H1 (cell line): ENCODE measurements around the gene NFIX. TPM values are rescaled to one million over a fixed set of nuclear protein-coding genes. Genes with fewer than 3 reads are reported as not detected.

Source experiments
- MAFK ChIP-seq: IDR thresholded peaks from 2 replicates; pipeline ENCODE4 v1.6.1; 2012; ENCODE audit warnings: low read depth, mild to moderate bottlenecking, improper control_type of control experiment, low read length
- polyA plus RNA-seq, 7 experiments: library from polyadenylated mRNA; depleted of rRNA in 3 of 7; stranded (reverse) in 5 of 7; unstranded in 2 of 7; fragments of >200 nt in 5 of 7; fragments of 200-250 nt in 2 of 7; gene quantifications; 1 replicate in 5 of 7; 2 replicates in 1 of 7; 4 replicates in 1 of 7; pipeline versions ENCODE4 v1.2.1 to v1.2.3, GENCODE V29; 2011 to 2013; ENCODE audit warnings: missing spikeins in 2 of 7, mixed read lengths in 2 of 7
- total RNA-seq: library from RNA; stranded (reverse); fragmentation: NEBNext Ultra II Directional; extraction: Animal tissue kit (Norgen Biotek cat#: 25700); gene quantifications from 2 replicates; pipeline ENCODE4 v1.2.1, GENCODE V29; 2021

Gene NFIX
- total and polyA plus RNA-seq, 2 of the 8 experiments (the other 6 are each of a cell fraction or from before 2014, with no cell fraction given) = 0.03 to 0.20 TPM

DNA sequence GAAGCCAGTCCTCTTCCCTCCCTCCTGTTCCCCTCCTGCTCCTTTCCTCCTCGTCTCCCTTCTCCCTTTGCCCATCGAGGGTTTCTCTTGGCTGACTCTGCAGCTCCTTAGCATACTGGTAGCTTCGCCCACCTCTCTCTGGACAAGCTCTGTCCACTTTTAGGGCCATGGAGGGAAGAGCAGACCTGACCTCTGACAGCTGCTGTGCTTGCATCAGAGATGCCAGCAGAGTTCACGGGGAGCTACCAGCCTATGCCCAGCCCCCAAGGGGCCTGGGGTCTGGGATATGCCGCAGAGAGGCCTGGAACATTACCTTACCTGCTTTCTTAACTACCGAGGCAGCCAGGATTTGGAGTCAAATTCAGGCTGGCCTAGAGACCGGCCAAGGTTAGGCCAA is 87.7 kb downstream of the NFIX start (continued):
- no peak for TF ChIP-seq MAFK
